Fibroblast of lung (primary cell): ENCODE measurements around the gene ADGRV1.

Experiments
- CTCF ChIP-seq, 2 donors: IDR thresholded peaks in 1 of 2; conservative IDR thresholded peaks in 1 of 2; 1 replicate in 1 of 2; 2 replicates in 1 of 2; pipeline ENCODE4 v1.5.1; 2011 to 2012; ENCODE audit warnings: low read length in 2 of 2, control low read depth in 1 of 2, inconsistent platforms in 1 of 2, low read depth in 1 of 2, mild to moderate bottlenecking in 1 of 2
- EZH2 ChIP-seq: IDR thresholded peaks from 2 replicates; pipeline ENCODE4 v1.5.1; 2012; ENCODE audit warnings: low read length, control low read depth, mild to moderate bottlenecking; ENCODE audit errors: missing control alignments

- TF ChIP-seq CTCF (conservative IDR thresholded peaks at IDR 0.05 in 1 of 2, IDR thresholded peaks at IDR 0.05 in 1 of 2; ENCODE audit: low read depth in 1 of 2, low read length in 2 of 2) (no peak), EZH2 (no peak)
These were observed 506.9 kb downstream of the ADGRV1 start for GRCh38 chr5:91065496-91065895.
